Panc1 (cell line): Measurements from ENCODE around the gene VWA7.

Source experiments
- CTCF ChIP-seq: fragments of 450-650 bp; IDR thresholded peaks from 2 replicates; pipeline ENCODE4 v1.5.1; 2017; ENCODE audit warnings: mild to moderate bottlenecking
- POLR2AphosphoS5 ChIP-seq: IDR thresholded peaks from 2 replicates; pipeline ENCODE4 v1.6.1; 2012; ENCODE audit warnings: mild to moderate bottlenecking, low read depth, low read length, moderate library complexity
- REST ChIP-seq, 2 experiments: IDR thresholded peaks; 2 replicates each; pipeline ENCODE4 v1.6.1; 2011 to 2012; ENCODE audit warnings: low read depth in 2 of 2, control low read depth in 1 of 2, low read length in 1 of 2, mild to moderate bottlenecking in 1 of 2, moderate library complexity in 1 of 2; ENCODE audit not compliant: insufficient read depth in 1 of 2
- SIN3A ChIP-seq: IDR thresholded peaks from 2 replicates; pipeline ENCODE4 v1.6.1; 2012; ENCODE audit warnings: low read depth, mild to moderate bottlenecking, low read length, moderate library complexity, borderline replicate concordance; ENCODE audit not compliant: insufficient read depth
- TCF7L2 ChIP-seq: IDR thresholded peaks from 2 replicates; pipeline ENCODE4 v1.6.1; 2011; ENCODE audit warnings: mild to moderate bottlenecking, low read depth, low read length, inconsistent platforms

- TF ChIP-seq CTCF: no peak
- TF ChIP-seq REST (IDR thresholded peaks at IDR 0.05; ENCODE audit: insufficient read depth in 1 of 2, low read depth in 2 of 2, low read length in 1 of 2): no peak
- no peak for TF ChIP-seq POLR2AphosphoS5
- no peak for TF ChIP-seq TCF7L2
- no peak for TF ChIP-seq SIN3A
Measured at GRCh38 chr6:31792090-31792374, 14.9 kb upstream of the VWA7 start.
